Stimulated activated naive CD8-positive, alpha-beta T cell treated with anti-CD3 and anti-CD28 coated beads, Interleukin-15, Interleukin-2, amounts not matched to agents 100 U/mL and 50 U/mL, for 24 hours (primary cell): ENCODE data around the gene SLC44A1.

Source experiments
- ATAC-seq: fragments of 150-1000 bp; cut with Tn5 transposase; one replicate; pipeline ENCODE4 v1.10.0; 2021
- DNase-seq: peaks from one replicate; pipeline ENCODE4 v3.0.0; 2021

Gene SLC44A1

GRCh38 chr9:105473221-105473620 is 228.8 kb downstream of the SLC44A1 start:
- ATAC-seq: no peak
- no peak for DNase-seq

- ATAC-seq (peak; percentile 23), DNase-seq (no peak)
These were observed 230.9 kb downstream of the SLC44A1 start for GRCh38 chr9:105475302-105475701.

- DNase-seq: no peak
- ATAC-seq: no peak
These were observed 235.4 kb downstream of the SLC44A1 start for GRCh38 chr9:105479846-105480245.

- ATAC-seq: no peak
- DNase-seq: no peak
These were observed 239.2 kb downstream of the SLC44A1 start for GRCh38 chr9:105483618-105484017.

GRCh38 chr9:105484226-105484625 is 239.8 kb downstream of the SLC44A1 start:
- DNase-seq (no peak), ATAC-seq (no peak)

GRCh38 chr9:105485131-105485530 is 240.7 kb downstream of the SLC44A1 start:
- ATAC-seq (no peak), DNase-seq (no peak)
